SKM-1 treated with dmso at 0.1 percent for 144 hours (cell line): ENCODE measurements around the gene MEOX1.

Experiments used
- DNase-seq: peaks from one replicate; lab custom pipeline; 2025; ENCODE audit not compliant: unreplicated experiment; lab: John Stamatoyannopoulos, UW

MEOX1 gene

GRCh38 chr17:43683928-43684653 lies 22.4 kb upstream of the MEOX1 start:
- no peak for DNase-seq

- no peak for DNase-seq
Measured at GRCh38 chr17:43680461-43680860, 18.7 kb upstream of the MEOX1 start.

- DNase-seq = no peak
Measured at GRCh38 chr17:43679911-43680310, 18.2 kb upstream of the MEOX1 start.

GRCh38 chr17:43679401-43679800 lies 17.7 kb upstream of the MEOX1 start:
- DNase-seq = no peak

GRCh38 chr17:43676471-43676870 lies 14.7 kb upstream of the MEOX1 start:
- DNase-seq = no peak

GRCh38 chr17:43674394-43674793 lies 12.7 kb upstream of the MEOX1 start:
- DNase-seq = no peak

GRCh38 chr17:43673516-43674323 lies 12.0 kb upstream of the MEOX1 start:
- DNase-seq = peak; percentile 56

GRCh38 chr17:43671755-43672519 lies 10.2 kb upstream of the MEOX1 start:
- no peak for DNase-seq

GRCh38 chr17:43671031-43671692 lies 9.4 kb upstream of the MEOX1 start:
- DNase-seq = no peak

- DNase-seq = no peak
Measured at GRCh38 chr17:43670645-43671030, 8.9 kb upstream of the MEOX1 start.

- DNase-seq = no peak
Measured at GRCh38 chr17:43669971-43670644, 8.4 kb upstream of the MEOX1 start.

GRCh38 chr17:43667947-43668348 lies 6.2 kb upstream of the MEOX1 start:
- DNase-seq = no peak

- no peak for DNase-seq
Measured at GRCh38 chr17:43667506-43667905, 5.8 kb upstream of the MEOX1 start.

- DNase-seq = no peak
Measured at GRCh38 chr17:43665937-43666236, 4.2 kb upstream of the MEOX1 start.

GRCh38 chr17:43665084-43665936 lies 3.6 kb upstream of the MEOX1 start:
- no peak for DNase-seq

GRCh38 chr17:43664096-43664495 lies 2.4 kb upstream of the MEOX1 start:
- DNase-seq = no peak

GRCh38 chr17:43663383-43663782 lies 1.7 kb upstream of the MEOX1 start:
- DNase-seq = no peak

GRCh38 chr17:43662413-43663141 lies 855 bp upstream of the MEOX1 start:
- DNase-seq = no peak

GRCh38 chr17:43660816-43661493 lies 767 bp downstream of the MEOX1 start:
- DNase-seq = no peak
